Panc1 (cell line): Measurements from ENCODE around the gene HDAC6. TPM values are rescaled to one million over a fixed set of nuclear protein-coding genes. Genes with fewer than 3 reads are reported as not detected.
A peak's percentile ranks its signal among the peaks of the same experiment; 100 is the strongest.

ENCODE experiments used
- ATAC-seq: fragments of 200-7000 bp; cut with Tn5 transposase; 2 replicates; pipeline ENCODE4 v1.9.1; 2020; ENCODE audit warnings: mild to moderate bottlenecking, moderate library complexity
- BruUV-seq: library from RNA; stranded (reverse); fragments of 400-500 nt; replicated peaks from 2 replicates; lab custom pipeline; 2021; lab: Mats Ljungman, UMichigan
- CTCF ChIA-PET: fragments of 300-600 bp; sonication (Branson Sonifier 250); formaldehyde crosslinking; loops from one replicate; lab custom pipeline; 2022; ENCODE audit warnings: antibody characterized with exemption; lab: Charles Lee
- POLR2A ChIA-PET: fragments of 300-600 bp; sonication (Branson Sonifier 250); formaldehyde crosslinking; loops from one replicate; lab custom pipeline; 2022; ENCODE audit warnings: antibody characterized with exemption; lab: Charles Lee
- DNase-seq: peaks from one replicate; pipeline ENCODE4 v3.0.0-alpha.2; 2010; ENCODE audit warnings: low read depth, low spot score
- H3K27ac ChIP-seq: 2 replicates; pipeline ENCODE4 v1.5.1; 2011; ENCODE audit warnings: mild to moderate bottlenecking, low read length, inconsistent platforms
- H3K27me3 ChIP-seq: fragments of 200-500 bp; sonication (Bioruptor generic); 2 replicates; pipeline ENCODE4 v1.6.0; 2014; ENCODE audit warnings: low read length, inconsistent platforms; ENCODE audit not compliant: control insufficient read depth, insufficient read depth
- H3K36me3 ChIP-seq: fragments of 200-500 bp; sonication (Bioruptor generic); 2 replicates; pipeline ENCODE4 v1.5.1; 2014; ENCODE audit warnings: inconsistent platforms, mild to moderate bottlenecking, low read length, moderate library complexity; ENCODE audit not compliant: control insufficient read depth, insufficient read depth
- H3K4me1 ChIP-seq: 2 replicates; pipeline ENCODE4 v1.5.1; 2011; ENCODE audit warnings: inconsistent platforms, mild to moderate bottlenecking, low read length, moderate library complexity; ENCODE audit not compliant: control insufficient read depth, insufficient read depth
- H3K4me3 ChIP-seq, 2 experiments: 2 replicates each; pipeline ENCODE4 v1.5.1; 2011 to 2012; ENCODE audit warnings: low read depth in 2 of 2, low read length in 2 of 2, mild to moderate bottlenecking in 2 of 2, inconsistent platforms in 1 of 2, moderate library complexity in 1 of 2
- H3K9me3 ChIP-seq: fragments of 200-500 bp; sonication (Bioruptor generic); 2 replicates; pipeline ENCODE4 v1.5.1; 2014; ENCODE audit warnings: low read depth, mild to moderate bottlenecking, inconsistent platforms, low read length, moderate library complexity; ENCODE audit not compliant: control insufficient read depth, insufficient read depth
- POLR2AphosphoS5 ChIP-seq: IDR thresholded peaks from 2 replicates; pipeline ENCODE4 v1.6.1; 2012; ENCODE audit warnings: mild to moderate bottlenecking, low read depth, low read length, moderate library complexity
- SIN3A ChIP-seq: IDR thresholded peaks from 2 replicates; pipeline ENCODE4 v1.6.1; 2012; ENCODE audit warnings: low read depth, mild to moderate bottlenecking, low read length, moderate library complexity, borderline replicate concordance; ENCODE audit not compliant: insufficient read depth
- TCF7L2 ChIP-seq: IDR thresholded peaks from 2 replicates; pipeline ENCODE4 v1.6.1; 2011; ENCODE audit warnings: mild to moderate bottlenecking, low read depth, low read length, inconsistent platforms
- in situ Hi-C: cut with HindIII; loops from 2 replicates; pipeline ENCODE4 v1.10.0; 2016; ENCODE audit warnings: low sequenced_read_pairs, low pct_unique_long_range_greater_than_20kb
- intact Hi-C: fragments of 100-400 bp; cut with micrococcal nuclease; formaldehyde crosslinking; loops from one replicate; pipeline ENCODE4 v1.10.0; 2022; ENCODE audit not compliant: unreplicated experiment
- total RNA-seq: library from RNA; stranded (reverse); gene quantifications from one replicate; pipeline ENCODE4 v1.2.1, GENCODE V29; 2021; ENCODE audit not compliant: unreplicated experiment
- TF ChIP-seq, protein P1 (sequence below): fragments of 450-650 bp; IDR thresholded peaks from 2 replicates; pipeline ENCODE4 v1.5.1; 2017; ENCODE audit warnings: mild to moderate bottlenecking
- TF ChIP-seq, protein P2 (sequence below), 2 experiments: IDR thresholded peaks; 2 replicates each; pipeline ENCODE4 v1.6.1; 2011 to 2012; ENCODE audit warnings: low read depth in 2 of 2, control low read depth in 1 of 2, low read length in 1 of 2, mild to moderate bottlenecking in 1 of 2, moderate library complexity in 1 of 2; ENCODE audit not compliant: insufficient read depth in 1 of 2

The HDAC6 gene
- total RNA-seq, 1 experiment from 2014 or later, result 97.1 TPM

DNA sequence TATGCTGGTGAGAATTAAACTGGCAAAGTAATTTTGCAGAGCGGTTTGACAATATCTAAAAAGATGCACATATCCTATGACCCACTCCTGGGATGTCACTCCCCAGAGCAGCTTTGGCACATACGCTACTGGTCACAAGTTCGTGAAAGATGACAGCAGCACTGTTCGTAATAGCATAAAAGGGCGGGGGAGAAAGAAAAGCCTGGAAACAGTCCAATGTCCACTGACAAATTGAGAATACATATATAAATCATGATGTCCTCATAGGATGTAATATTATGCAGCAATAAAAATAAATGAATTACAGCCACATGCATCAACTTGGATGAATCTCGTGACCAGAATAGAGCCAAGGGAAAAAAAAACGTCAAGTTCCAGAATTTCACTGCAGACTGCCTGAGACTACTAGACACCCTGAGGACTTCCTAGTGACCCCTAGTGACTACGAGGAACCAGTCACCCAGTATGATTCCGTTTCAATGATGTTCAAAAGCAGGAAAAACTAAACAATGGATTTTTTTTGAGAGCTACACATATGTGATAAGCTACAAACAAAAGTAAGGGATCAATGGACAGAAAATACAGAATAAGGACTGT is 31.8 kb downstream of the HDAC6 start:
- H3K27me3 ChIP-seq, result no peaks in the 10 kb centered on the region
- in situ Hi-C loops, result no loop called here
- CTCF ChIA-PET, result interaction anchor here (0.6 kb wide), 1 partner anchor 164 kb away, joined by 4 read pairs; no protein-coding TSS in a partner anchor
- BruUV-seq, result no TSS peak
- TF ChIP-seq SIN3A (no peak), POLR2AphosphoS5 (no peak), TCF7L2 (no peak)
- TF ChIP-seq, protein P1, sequence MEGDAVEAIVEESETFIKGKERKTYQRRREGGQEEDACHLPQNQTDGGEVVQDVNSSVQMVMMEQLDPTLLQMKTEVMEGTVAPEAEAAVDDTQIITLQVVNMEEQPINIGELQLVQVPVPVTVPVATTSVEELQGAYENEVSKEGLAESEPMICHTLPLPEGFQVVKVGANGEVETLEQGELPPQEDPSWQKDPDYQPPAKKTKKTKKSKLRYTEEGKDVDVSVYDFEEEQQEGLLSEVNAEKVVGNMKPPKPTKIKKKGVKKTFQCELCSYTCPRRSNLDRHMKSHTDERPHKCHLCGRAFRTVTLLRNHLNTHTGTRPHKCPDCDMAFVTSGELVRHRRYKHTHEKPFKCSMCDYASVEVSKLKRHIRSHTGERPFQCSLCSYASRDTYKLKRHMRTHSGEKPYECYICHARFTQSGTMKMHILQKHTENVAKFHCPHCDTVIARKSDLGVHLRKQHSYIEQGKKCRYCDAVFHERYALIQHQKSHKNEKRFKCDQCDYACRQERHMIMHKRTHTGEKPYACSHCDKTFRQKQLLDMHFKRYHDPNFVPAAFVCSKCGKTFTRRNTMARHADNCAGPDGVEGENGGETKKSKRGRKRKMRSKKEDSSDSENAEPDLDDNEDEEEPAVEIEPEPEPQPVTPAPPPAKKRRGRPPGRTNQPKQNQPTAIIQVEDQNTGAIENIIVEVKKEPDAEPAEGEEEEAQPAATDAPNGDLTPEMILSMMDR, result no peak
- TF ChIP-seq, protein P2, sequence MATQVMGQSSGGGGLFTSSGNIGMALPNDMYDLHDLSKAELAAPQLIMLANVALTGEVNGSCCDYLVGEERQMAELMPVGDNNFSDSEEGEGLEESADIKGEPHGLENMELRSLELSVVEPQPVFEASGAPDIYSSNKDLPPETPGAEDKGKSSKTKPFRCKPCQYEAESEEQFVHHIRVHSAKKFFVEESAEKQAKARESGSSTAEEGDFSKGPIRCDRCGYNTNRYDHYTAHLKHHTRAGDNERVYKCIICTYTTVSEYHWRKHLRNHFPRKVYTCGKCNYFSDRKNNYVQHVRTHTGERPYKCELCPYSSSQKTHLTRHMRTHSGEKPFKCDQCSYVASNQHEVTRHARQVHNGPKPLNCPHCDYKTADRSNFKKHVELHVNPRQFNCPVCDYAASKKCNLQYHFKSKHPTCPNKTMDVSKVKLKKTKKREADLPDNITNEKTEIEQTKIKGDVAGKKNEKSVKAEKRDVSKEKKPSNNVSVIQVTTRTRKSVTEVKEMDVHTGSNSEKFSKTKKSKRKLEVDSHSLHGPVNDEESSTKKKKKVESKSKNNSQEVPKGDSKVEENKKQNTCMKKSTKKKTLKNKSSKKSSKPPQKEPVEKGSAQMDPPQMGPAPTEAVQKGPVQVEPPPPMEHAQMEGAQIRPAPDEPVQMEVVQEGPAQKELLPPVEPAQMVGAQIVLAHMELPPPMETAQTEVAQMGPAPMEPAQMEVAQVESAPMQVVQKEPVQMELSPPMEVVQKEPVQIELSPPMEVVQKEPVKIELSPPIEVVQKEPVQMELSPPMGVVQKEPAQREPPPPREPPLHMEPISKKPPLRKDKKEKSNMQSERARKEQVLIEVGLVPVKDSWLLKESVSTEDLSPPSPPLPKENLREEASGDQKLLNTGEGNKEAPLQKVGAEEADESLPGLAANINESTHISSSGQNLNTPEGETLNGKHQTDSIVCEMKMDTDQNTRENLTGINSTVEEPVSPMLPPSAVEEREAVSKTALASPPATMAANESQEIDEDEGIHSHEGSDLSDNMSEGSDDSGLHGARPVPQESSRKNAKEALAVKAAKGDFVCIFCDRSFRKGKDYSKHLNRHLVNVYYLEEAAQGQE (IDR thresholded peaks at IDR 0.05; ENCODE audit: insufficient read depth in 1 of 2, low read depth in 2 of 2, low read length in 1 of 2), result no peak
- no peak for DNase-seq
- no peak overlapping the region for H3K4me3 ChIP-seq
- no peak overlapping the region for H3K27ac ChIP-seq
- no peaks in the 10 kb centered on the region for H3K36me3 ChIP-seq
- no peaks in the 10 kb centered on the region for H3K4me1 ChIP-seq
- ATAC-seq, result 0 out of 2 replicates have a peak, but pooled peaks have one; percentile 49
- intact Hi-C loops, result no loop called here
- POLR2A ChIA-PET, result interaction anchor here (0.7 kb wide), 1 partner anchor 122 kb away, joined by 3 read pairs; no protein-coding TSS in a partner anchor
- H3K9me3 ChIP-seq, result no peaks in the 10 kb centered on the region

DNA sequence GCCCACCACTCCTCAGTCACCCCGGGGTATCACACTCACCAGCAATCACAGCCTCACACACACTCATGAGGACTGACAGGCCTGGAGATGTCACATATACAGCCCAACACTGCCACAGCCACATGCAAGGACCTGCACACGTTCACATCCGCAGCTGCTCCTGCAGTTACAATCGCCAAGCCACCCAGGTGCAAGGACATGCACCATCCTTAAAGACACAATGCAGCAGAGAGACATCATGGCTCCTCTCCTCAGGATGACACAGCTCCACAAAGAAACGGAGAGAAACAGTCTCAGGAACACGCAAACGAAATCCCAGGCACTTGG is 32.5 kb downstream of the HDAC6 start:
- Histone ChIP-seq H3K36me3 (no peaks in the 10 kb centered on the region), H3K27ac (no peak overlapping the region), H3K4me3 (peak overlapping the region; percentile 51 to 54), H3K27me3 (no peaks in the 10 kb centered on the region), H3K9me3 (no peaks in the 10 kb centered on the region), H3K4me1 (no peaks in the 10 kb centered on the region)
- ATAC-seq, result peak; percentile 52
- TF ChIP-seq TCF7L2 (no peak), POLR2AphosphoS5 (no peak), SIN3A (no peak)
- TF ChIP-seq, protein P1, result no peak
- TF ChIP-seq, protein P2 (IDR thresholded peaks at IDR 0.05; ENCODE audit: insufficient read depth in 1 of 2, low read depth in 2 of 2, low read length in 1 of 2), result no peak
- DNase-seq, result no peak
- CTCF ChIA-PET, result interaction anchor here (0.6 kb wide), 1 partner anchor 165 kb away, joined by 4 read pairs; no protein-coding TSS in a partner anchor
- no TSS peak for BruUV-seq
- POLR2A ChIA-PET, result interaction anchor here (0.7 kb wide), 1 partner anchor 121 kb away, joined by 3 read pairs; no protein-coding TSS in a partner anchor
- in situ Hi-C loops (no loop called here), intact Hi-C loops (no loop called here)
